MCF 10A (cell line): ENCODE data around the gene TNNT1. TPM values are rescaled to one million over a fixed set of nuclear protein-coding genes. Genes with fewer than 3 reads are reported as not detected.

Experiments
- BruUV-seq: library from RNA; stranded (reverse); fragments of 400-500 nt; replicated peaks from 2 replicates; lab custom pipeline; 2021; lab: Mats Ljungman, UMichigan
- CTCF ChIA-PET: fragments of 300-600 bp; sonication (Branson Sonifier 250); formaldehyde crosslinking; extraction: SDS; loops from one replicate; lab custom pipeline; 2021; ENCODE audit warnings: antibody characterized with exemption, inconsistent platforms; lab: Yijun Ruan, JAX
- POLR2A ChIA-PET: fragments of 300-600, 350-650 bp; sonication (Branson Sonifier 250); formaldehyde crosslinking; extraction: SDS; loops from one replicate; lab custom pipeline; 2020; ENCODE audit warnings: antibody characterized with exemption, inconsistent platforms; lab: Yijun Ruan, JAX
- DNase-seq: peaks from one replicate; pipeline ENCODE4 v3.0.0-alpha.2; 2018; ENCODE audit not compliant: unreplicated experiment
- H3K27ac Mint-ChIP-seq: one replicate; pipeline ENCODE4 v1.8.0; 2022; ENCODE audit warnings: mild to moderate bottlenecking, low read depth, mixed read lengths; ENCODE audit not compliant: unreplicated experiment
- H3K27me3 Mint-ChIP-seq: one replicate; pipeline ENCODE4 v1.8.0; 2022; ENCODE audit warnings: mixed read lengths; ENCODE audit not compliant: insufficient read depth, unreplicated experiment
- H3K36me3 Mint-ChIP-seq: one replicate; pipeline ENCODE4 v1.8.0; 2022; ENCODE audit warnings: mild to moderate bottlenecking, moderate library complexity, mixed read lengths; ENCODE audit not compliant: insufficient read depth, unreplicated experiment
- H3K4me1 Mint-ChIP-seq: one replicate; pipeline ENCODE4 v1.8.0; 2022; ENCODE audit warnings: mixed read lengths; ENCODE audit not compliant: insufficient read depth, unreplicated experiment
- H3K4me3 Mint-ChIP-seq: one replicate; pipeline ENCODE4 v1.8.0; 2022; ENCODE audit warnings: mild to moderate bottlenecking, moderate library complexity, mixed read lengths; ENCODE audit not compliant: unreplicated experiment
- H3K9me3 Mint-ChIP-seq: one replicate; pipeline ENCODE4 v1.8.0; 2022; ENCODE audit warnings: mixed read lengths; ENCODE audit not compliant: unreplicated experiment
- intact Hi-C: fragments of 100-400 bp; cut with micrococcal nuclease; formaldehyde crosslinking; loops from 2 replicates; pipeline ENCODE4 v1.14.1; 2022
- microRNA-seq: library from miRNA; unstranded; fragments of <30 nt; microRNA quantifications from one replicate; pipeline ENCODE4 v1.2.0, GENCODE V29; 2022
- total RNA-seq: library from RNA; stranded (reverse); gene quantifications from 2 replicates; pipeline ENCODE4 v1.2.3, GENCODE V29; 2022
- TF ChIP-seq, protein P1 (sequence below): fragments of 200-600 bp; IDR thresholded peaks from one replicate; pipeline ENCODE4 v1.8.0; 2022; ENCODE audit warnings: antibody characterized with exemption, mild to moderate bottlenecking; ENCODE audit not compliant: unreplicated experiment

TNNT1 gene
- total RNA-seq, 1 experiment from 2014 or later: 32.3 TPM

DNA sequence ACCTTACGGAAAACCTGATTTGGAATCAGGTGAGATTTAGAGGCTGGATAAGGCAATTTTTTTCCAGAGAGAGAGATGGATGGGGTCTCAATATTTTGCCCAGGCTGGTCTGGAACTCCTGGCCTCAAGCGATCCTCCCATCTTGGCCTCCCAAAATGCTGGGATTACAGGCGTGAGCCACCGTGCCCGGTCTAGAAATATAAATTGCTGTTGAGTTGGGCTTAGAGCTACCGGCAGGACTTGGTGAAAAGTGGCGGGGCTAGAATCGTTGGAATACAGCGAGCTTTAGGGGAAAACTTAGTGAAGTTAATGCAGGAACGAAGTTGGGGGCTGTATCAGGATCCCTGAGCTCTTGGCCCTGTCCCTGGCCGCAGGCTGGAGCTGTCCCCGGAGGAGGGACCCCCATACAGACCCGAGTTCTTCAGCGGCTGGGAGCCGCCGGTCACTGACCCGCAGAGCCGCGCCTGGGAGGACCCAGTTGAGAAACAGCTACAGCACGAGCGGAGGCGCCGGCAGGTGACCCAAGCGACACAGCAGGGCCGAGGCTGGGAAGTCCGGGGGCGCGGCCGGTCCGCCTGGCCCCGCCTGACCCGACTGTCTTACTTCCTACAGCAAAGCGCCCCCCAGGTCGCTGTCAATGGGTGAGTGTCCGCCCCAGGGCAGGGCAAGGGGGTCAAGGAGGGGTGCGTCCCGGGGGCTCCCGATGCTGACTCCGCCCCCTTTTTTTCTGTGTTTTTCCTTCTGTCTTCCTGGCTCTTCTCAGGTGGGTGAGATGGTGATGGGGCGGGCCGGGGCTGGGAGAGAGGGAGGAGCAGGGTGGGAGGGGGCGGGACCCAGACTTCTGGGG lies 65.8 kb downstream of the TNNT1 start:
- H3K4me1 Mint-ChIP-seq: peaks cover 9% of the 10 kb centered on the region
- ChIA-PET CTCF (no interaction called here), POLR2A (no interaction called here)
- TF ChIP-seq, protein P1, sequence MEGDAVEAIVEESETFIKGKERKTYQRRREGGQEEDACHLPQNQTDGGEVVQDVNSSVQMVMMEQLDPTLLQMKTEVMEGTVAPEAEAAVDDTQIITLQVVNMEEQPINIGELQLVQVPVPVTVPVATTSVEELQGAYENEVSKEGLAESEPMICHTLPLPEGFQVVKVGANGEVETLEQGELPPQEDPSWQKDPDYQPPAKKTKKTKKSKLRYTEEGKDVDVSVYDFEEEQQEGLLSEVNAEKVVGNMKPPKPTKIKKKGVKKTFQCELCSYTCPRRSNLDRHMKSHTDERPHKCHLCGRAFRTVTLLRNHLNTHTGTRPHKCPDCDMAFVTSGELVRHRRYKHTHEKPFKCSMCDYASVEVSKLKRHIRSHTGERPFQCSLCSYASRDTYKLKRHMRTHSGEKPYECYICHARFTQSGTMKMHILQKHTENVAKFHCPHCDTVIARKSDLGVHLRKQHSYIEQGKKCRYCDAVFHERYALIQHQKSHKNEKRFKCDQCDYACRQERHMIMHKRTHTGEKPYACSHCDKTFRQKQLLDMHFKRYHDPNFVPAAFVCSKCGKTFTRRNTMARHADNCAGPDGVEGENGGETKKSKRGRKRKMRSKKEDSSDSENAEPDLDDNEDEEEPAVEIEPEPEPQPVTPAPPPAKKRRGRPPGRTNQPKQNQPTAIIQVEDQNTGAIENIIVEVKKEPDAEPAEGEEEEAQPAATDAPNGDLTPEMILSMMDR: no peak
- no peak overlapping the region for H3K27ac Mint-ChIP-seq
- DNase-seq: no peak
- H3K4me3 Mint-ChIP-seq: no peak overlapping the region
- BruUV-seq: no TSS peak
- peaks cover 5% of the 10 kb centered on the region for H3K36me3 Mint-ChIP-seq
- intact Hi-C loops: no loop called here
- H3K27me3 Mint-ChIP-seq: no peaks in the 10 kb centered on the region
- H3K9me3 Mint-ChIP-seq: no peaks in the 10 kb centered on the region

Small RNA genes within 50 kb of the gene (microRNA-seq; reads per million reads assigned to microRNA genes)
- gene MIR7975: not detected

Other genes with a start within 250 kb of the TNNT1 start
- gene NCR1, start 243.1 kb downstream of the TNNT1 start, total RNA-seq: not detected in 2 replicates
- gene NLRP7, start 201.7 kb downstream of the TNNT1 start, total RNA-seq: not detected in 2 replicates
- not detected in 2 replicates for gene NLRP2, start 182.8 kb downstream of the TNNT1 start, total RNA-seq
- gene GP6, start 110.9 kb downstream of the TNNT1 start, total RNA-seq: 0.27 TPM in 1 of 2 replicates, not detected in the other
- gene RDH13, start 86.1 kb downstream of the TNNT1 start, total RNA-seq: 20.2 and 25.8 TPM in 2 replicates
- 9.9 and 17.9 TPM in 2 replicates for gene EPS8L1, start 73.3 kb downstream of the TNNT1 start, total RNA-seq
- 76.4 and 88.6 TPM in 2 replicates for gene PPP1R12C, start 31.6 kb downstream of the TNNT1 start, total RNA-seq
- gene TNNI3, start 8.5 kb upstream of the TNNT1 start, total RNA-seq: 0.89 TPM in 1 of 2 replicates, not detected in the other
- 3.9 and 4.9 TPM in 2 replicates for gene DNAAF3, start 17.4 kb upstream of the TNNT1 start, total RNA-seq
- gene SYT5, start 31.1 kb upstream of the TNNT1 start, total RNA-seq: not detected in 2 replicates
- 0.56 and 2.3 TPM in 2 replicates for gene PTPRH, start 60.3 kb upstream of the TNNT1 start, total RNA-seq
- gene TMEM86B, start 79.6 kb upstream of the TNNT1 start, total RNA-seq: 4.2 and 4.7 TPM in 2 replicates
- 70.6 and 78.9 TPM in 2 replicates for gene PPP6R1, start 109.8 kb upstream of the TNNT1 start, total RNA-seq
- 49.2 and 53.1 TPM in 2 replicates for gene HSPBP1, start 130.9 kb upstream of the TNNT1 start, total RNA-seq
- gene BRSK1, start 134.8 kb upstream of the TNNT1 start, total RNA-seq: 3.8 and 5.1 TPM in 2 replicates
- gene TMEM150B, start 176.1 kb upstream of the TNNT1 start, total RNA-seq: not detected in 2 replicates
- gene KMT5C, start 190.7 kb upstream of the TNNT1 start, total RNA-seq: 12.9 and 16.8 TPM in 2 replicates
- gene COX6B2, start 205.5 kb upstream of the TNNT1 start, total RNA-seq: 0.33 and 0.93 TPM in 2 replicates
- not detected in 2 replicates for gene GARIN5B, start 214.1 kb upstream of the TNNT1 start, total RNA-seq
- gene IL11, start 221.3 kb upstream of the TNNT1 start, total RNA-seq: 4.2 TPM in 2 replicates
- 0.58 and 0.59 TPM in 2 replicates for gene TMEM190, start 227.6 kb upstream of the TNNT1 start, total RNA-seq
- gene TMEM238, start 235.1 kb upstream of the TNNT1 start, total RNA-seq: 10.6 and 14.9 TPM in 2 replicates
- gene RPL28, start 236.7 kb upstream of the TNNT1 start, total RNA-seq: 2,816 and 2,868 TPM in 2 replicates